A549 (cell line): ENCODE results near the gene NPM3. TPM values are rescaled to one million over a fixed set of nuclear protein-coding genes. Genes with fewer than 3 reads are reported as not detected.

Source experiments
- ATAC-seq, 2 experiments: fragments of 200-7000 bp in 1 of 2; fragments of >200 bp in 1 of 2; cut with Nextera tagmentation in 1 of 2; cut with Tn5 transposase in 1 of 2; 3 replicates each; pipeline versions ENCODE4 v1.8.0 to v1.9.1; 2018 to 2020; ENCODE audit warnings: mild to moderate bottlenecking in 1 of 2, moderate library complexity in 1 of 2
- CTCF ChIA-PET: fragments of 300-600 bp; sonication (Branson Sonifier 250); formaldehyde crosslinking; extraction: SDS; loops from one replicate; lab custom pipeline; 2021; ENCODE audit warnings: antibody characterized with exemption, inconsistent platforms; lab: Yijun Ruan, JAX
- POLR2A ChIA-PET: fragments of 350-600 bp; formaldehyde crosslinking; extraction: SDS; loops from one replicate; lab custom pipeline; 2021; ENCODE audit warnings: antibody characterized with exemption, inconsistent platforms; lab: Yijun Ruan, JAX
- DNase-seq, 2 experiments: peaks; one replicate each; pipeline versions ENCODE4 v3.0.0 to v3.0.0-alpha.2; 2011 to 2016; ENCODE audit warnings: low read depth in 1 of 2, low spot score in 1 of 2
- FAIRE-seq: peaks from 2 replicates; lab custom pipeline; 2011; peaks lifted over from hg19 to GRCh38; lab: Jason Lieb, UNC
- H3K27ac ChIP-seq, 2 experiments: fragments of >200 bp; sonication (Bioruptor Twin); formaldehyde crosslinking; 3 replicates each; pipeline ENCODE4 v1.5.1; 2016 to 2017
- H3K4me1 ChIP-seq: fragments of >200 bp; sonication (Bioruptor Twin); formaldehyde crosslinking; 3 replicates; pipeline ENCODE4 v1.6.1; 2016
- H3K4me2 ChIP-seq: fragments of >200 bp; sonication (Bioruptor Twin); formaldehyde crosslinking; 3 replicates; pipeline ENCODE4 v1.6.1; 2016
- H3K4me3 ChIP-seq: fragments of >200 bp; sonication (Bioruptor Twin); formaldehyde crosslinking; 3 replicates; pipeline ENCODE4 v1.5.1; 2016
- H3K9me3 ChIP-seq: fragments of >200 bp; sonication (Bioruptor Twin); formaldehyde crosslinking; 3 replicates; pipeline ENCODE4 v1.6.1; 2016
- BCL3 ChIP-seq: fragments of >200 bp; sonication (Bioruptor Twin); formaldehyde crosslinking; IDR thresholded peaks from 3 replicates; pipeline ENCODE4 v1.6.1; 2016
- CEBPB ChIP-seq, 2 experiments: fragments of >200 bp in 1 of 2; sonication (Bioruptor Twin) in 1 of 2; formaldehyde crosslinking in 1 of 2; IDR thresholded peaks; 2 replicates each; pipeline ENCODE4 v1.6.1; 2012 to 2016
- CHD2 ChIP-seq: fragments of 150-350 bp; IDR thresholded peaks from 2 replicates; pipeline ENCODE4 v1.6.1; 2014; ENCODE audit warnings: low read length; ENCODE audit not compliant: partially characterized antibody
- CHD4 ChIP-seq: fragments of 200-600 bp; sonication (generic); IDR thresholded peaks from 2 replicates; pipeline ENCODE4 v1.6.1; 2016; ENCODE audit warnings: antibody characterized with exemption, mild to moderate bottlenecking, borderline replicate concordance
- EHMT2 ChIP-seq: fragments of 200-600 bp; sonication (generic); IDR thresholded peaks from 2 replicates; pipeline ENCODE4 v1.6.1; 2016; ENCODE audit warnings: antibody characterized with exemption, low read depth, mild to moderate bottlenecking, moderate library complexity
- EP300 ChIP-seq, 2 experiments: fragments of >200 bp; sonication (Bioruptor Twin); formaldehyde crosslinking; IDR thresholded peaks; 2 replicates in 1 of 2; 3 replicates in 1 of 2; pipeline ENCODE4 v1.6.1; 2016 to 2017
- GATA3 ChIP-seq: IDR thresholded peaks from 2 replicates; pipeline ENCODE4 v1.6.1; 2012; ENCODE audit warnings: borderline replicate concordance
- HES2 ChIP-seq: fragments of >200 bp; sonication (Bioruptor Twin); formaldehyde crosslinking; IDR thresholded peaks from 2 replicates; pipeline ENCODE4 v1.6.1; 2016
- HEYL ChIP-seq: fragments of 250-450 bp; sonication (Bioruptor Pico); IDR thresholded peaks from 2 replicates; pipeline ENCODE4 v1.8.0; 2021; ENCODE audit warnings: mild to moderate bottlenecking, moderate library complexity
- HOXA7 ChIP-seq: fragments of 250-450 bp; sonication (Bioruptor Pico); IDR thresholded peaks from 2 replicates; pipeline ENCODE4 v1.5.0; 2020; ENCODE audit warnings: mild to moderate bottlenecking, moderate library complexity
- JUN ChIP-seq, 2 experiments: fragments of >200 bp; sonication (Bioruptor Twin); formaldehyde crosslinking; IDR thresholded peaks; 2 replicates in 1 of 2; 3 replicates in 1 of 2; pipeline ENCODE4 v1.6.1; 2016 to 2017
- KDM1A ChIP-seq: fragments of 200-600 bp; sonication (generic); IDR thresholded peaks from 2 replicates; pipeline ENCODE4 v1.6.1; 2016; ENCODE audit warnings: low read depth, mild to moderate bottlenecking
- KDM5A ChIP-seq: fragments of 200-600 bp; sonication (generic); IDR thresholded peaks from 2 replicates; pipeline ENCODE4 v1.6.1; 2016; ENCODE audit warnings: antibody characterized with exemption, mild to moderate bottlenecking
- MAFK ChIP-seq: fragments of 450-650 bp; IDR thresholded peaks from 2 replicates; pipeline ENCODE4 v1.6.1; 2014; ENCODE audit not compliant: partially characterized antibody
- NPAS2 ChIP-seq: fragments of 250-450 bp; sonication (Bioruptor Pico); IDR thresholded peaks from 2 replicates; pipeline ENCODE4 v1.8.0; 2022; ENCODE audit warnings: mild to moderate bottlenecking, moderate library complexity, borderline replicate concordance
- NR3C1 ChIP-seq: fragments of >200 bp; sonication (Bioruptor Twin); formaldehyde crosslinking; IDR thresholded peaks from 3 replicates; pipeline ENCODE4 v1.6.1; 2017
- PHF8 ChIP-seq: fragments of 200-600 bp; sonication (generic); IDR thresholded peaks from 2 replicates; pipeline ENCODE4 v1.6.1; 2016; ENCODE audit warnings: low read depth, mild to moderate bottlenecking, antibody characterized with exemption, moderate library complexity, borderline replicate concordance
- POLR2A ChIP-seq: IDR thresholded peaks from 2 replicates; pipeline ENCODE4 v1.6.1; 2012; ENCODE audit warnings: mild to moderate bottlenecking, low read length
- RCOR1 ChIP-seq: fragments of 150-350 bp; IDR thresholded peaks from 2 replicates; pipeline ENCODE4 v1.6.1; 2014; ENCODE audit warnings: antibody characterized with exemption, low read length, low read depth
- RNF2 ChIP-seq: fragments of 200-600 bp; sonication (generic); IDR thresholded peaks from 2 replicates; pipeline ENCODE4 v1.6.1; 2016; ENCODE audit warnings: low read depth, mild to moderate bottlenecking, antibody characterized with exemption, moderate library complexity, borderline replicate concordance
- TFCP2L1 ChIP-seq: fragments of 250-450 bp; sonication (Bioruptor Pico); IDR thresholded peaks from 2 replicates; pipeline ENCODE4 v1.5.0; 2021; ENCODE audit warnings: mild to moderate bottlenecking
- ZFP36 ChIP-seq: fragments of 450-650 bp; IDR thresholded peaks from 2 replicates; pipeline ENCODE4 v1.6.1; 2014; ENCODE audit warnings: borderline replicate concordance; ENCODE audit not compliant: partially characterized antibody
- ZNF302 ChIP-seq: fragments of 250-450 bp; sonication (Bioruptor Pico); IDR thresholded peaks from 2 replicates; pipeline ENCODE4 v1.9.0; 2021; ENCODE audit warnings: inconsistent platforms, mild to moderate bottlenecking, moderate library complexity
- WGBS: methylation state at CpG from one replicate; pipeline ENCODE4 v1.1.6; 2017; ENCODE audit errors: missing lambda C conversion rate; 5-methylcytosine and 5-hydroxymethylcytosine counted together
- polyA plus RNA-seq, 4 experiments: library from polyadenylated mRNA; depleted of rRNA in 3 of 4; stranded (reverse); fragments of >200 nt; fragmentation: RNase III in 1 of 4; extraction: RNeasy Plus Mini Kit Qiagen cat#74134 plus additional on column Dnase treatment in 1 of 4; gene quantifications; 2 replicates in 3 of 4; 3 replicates in 1 of 4; pipeline ENCODE4 v1.2.3, GENCODE V29; 2011 to 2017

The NPM3 gene
- polyA plus RNA-seq, 2 of the 4 experiments (the other 2 are of a cell fraction), result 41.5 to 96.3 TPM

- no peaks in the 10 kb centered on the region for H3K9me3 ChIP-seq
- TF ChIP-seq HOXA7 (CRISPR knock-in tag) (no peak), KDM1A (0 out of 2 replicates have a peak, but pooled peaks have one; percentile 15)
- WGBS, result 42% methylated on average over 18 of the region's 98 CpGs
- no peak for ATAC-seq
- no peak for FAIRE-seq
- peak within 1 kb of the TSS; percentile 3 to 82; a peak in 4 of 6 replicates for H3K27ac ChIP-seq
- peak within 1 kb of the TSS; percentile 99 for H3K4me2 ChIP-seq
- H3K4me3 ChIP-seq, result peak within 1 kb of the TSS; percentile 53
- DNase-seq, result no peak
- ChIA-PET CTCF (interaction anchor here (1.5 kb wide), 1 partner anchor 9 kb away, joined by 3 read pairs; no protein-coding TSS in a partner anchor), POLR2A (no interaction called here)
- H3K4me1 ChIP-seq, result peaks cover 13% of the 10 kb centered on the region
Observed at GRCh38 chr10:101775273-101776160, 7.7 kb downstream of the NPM3 start, which contains the start of gene FGF8. Gene FGF8, minus strand, starts transcription at chr10:101776114. Its CDS starts 214 bp downstream, at chr10:101775900.

- ATAC-seq, result no peak
- DNase-seq, result no peak
- FAIRE-seq, result no peak
- H3K4me3 ChIP-seq, result no peak overlapping the region
- POLR2A ChIA-PET, result no interaction called here
- peaks cover 6% of the 10 kb centered on the region; the same call in 1 of the 3 replicates for H3K4me1 ChIP-seq
- no peak for TF ChIP-seq MAFK
- no peak for TF ChIP-seq HEYL (CRISPR knock-in tag)
- TF ChIP-seq CHD4, result no peak
- no peak for TF ChIP-seq RCOR1
- no peak for TF ChIP-seq CEBPB (IDR thresholded peaks at IDR 0.05)
- TF ChIP-seq TFCP2L1 (CRISPR knock-in tag), result no peak
- TF ChIP-seq HES2, result no peak
- TF ChIP-seq EHMT2, result no peak
- no peak for TF ChIP-seq POLR2A
- TF ChIP-seq HOXA7 (CRISPR knock-in tag), result no peak
- TF ChIP-seq BCL3, result no peak
- TF ChIP-seq, all 56 proteins: peak for 0
- no peak overlapping the region for H3K27ac ChIP-seq
- WGBS, result 90% methylated on average over 31 of the region's 32 CpGs
- no peak overlapping the region for H3K4me2 ChIP-seq
- CTCF ChIA-PET, result interaction anchor here (1.1 to 1.5 kb wide), 2 partner anchors 10 to 64 kb away, joined by 3 read pairs; no protein-coding TSS in a partner anchor
- no peaks in the 10 kb centered on the region for H3K9me3 ChIP-seq
Observed at GRCh38 chr10:101774589-101775272, 8.5 kb downstream of the NPM3 start.

- ChIA-PET CTCF (interaction anchor here (0.8 to 9.1 kb wide), 7 partner anchors 6 to 560 kb away, joined by 3 to 102 read pairs (median 3); no protein-coding TSS in a partner anchor), POLR2A (no interaction called here)
- no peak for ATAC-seq
- 60% methylated on average over 13 of the region's 13 CpGs for WGBS
- no peak overlapping the region for H3K4me3 ChIP-seq
- no peak for FAIRE-seq
- TF ChIP-seq NPAS2, result no peak
- TF ChIP-seq ZNF302 (CRISPR knock-in tag), result no peak
- TF ChIP-seq PHF8, result no peak
- TF ChIP-seq GATA3, result no peak
- no peak for TF ChIP-seq RNF2
- TF ChIP-seq KDM5A, result no peak
- no peak for TF ChIP-seq EHMT2
- TF ChIP-seq KDM1A, result no peak
- no peak for TF ChIP-seq EP300 (IDR thresholded peaks at IDR 0.05)
- TF ChIP-seq ZFP36, result no peak
- TF ChIP-seq JUN (IDR thresholded peaks at IDR 0.05), result no peak
- TF ChIP-seq RCOR1, result no peak
- no peak for TF ChIP-seq CHD2
- no peak for TF ChIP-seq TFCP2L1 (CRISPR knock-in tag)
- TF ChIP-seq NR3C1, result no peak
- peaks cover 3% of the 10 kb centered on the region; the same call in 1 of the 3 replicates for H3K4me1 ChIP-seq
- no peak for DNase-seq
- H3K4me2 ChIP-seq, result no peak overlapping the region
- H3K9me3 ChIP-seq, result no peaks in the 10 kb centered on the region
- H3K27ac ChIP-seq, result no peak overlapping the region
Observed at GRCh38 chr10:101773923-101774588, 9.2 kb downstream of the NPM3 start.
